ENCODE data around the gene DDX54.

DNA sequence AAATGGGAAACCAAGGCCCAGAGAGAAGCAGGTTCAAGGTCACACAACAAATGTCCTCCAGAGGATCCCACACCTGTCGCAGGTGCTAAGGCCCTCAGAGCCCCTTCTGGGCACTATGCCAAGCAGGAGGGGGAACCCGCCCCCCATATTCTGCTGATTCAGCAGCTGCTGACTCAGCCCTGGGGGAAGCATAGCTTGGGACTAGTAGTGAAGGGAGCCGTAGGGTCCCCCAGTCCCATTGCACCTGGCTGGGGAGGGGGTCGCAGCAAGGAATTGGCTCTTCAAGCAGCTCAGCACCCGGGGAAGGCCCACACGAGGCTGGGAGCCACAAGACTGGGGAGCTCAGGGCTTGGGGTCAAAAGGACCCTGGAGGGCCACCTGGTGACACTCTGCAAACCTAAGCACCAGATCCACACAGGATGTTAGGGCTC is 50.7 kb downstream of the DDX54 start:
- TF ChIP-seq POLR2A (IDR thresholded peaks at IDR 0.05) = no peak
- TF ChIP-seq, protein P1, sequence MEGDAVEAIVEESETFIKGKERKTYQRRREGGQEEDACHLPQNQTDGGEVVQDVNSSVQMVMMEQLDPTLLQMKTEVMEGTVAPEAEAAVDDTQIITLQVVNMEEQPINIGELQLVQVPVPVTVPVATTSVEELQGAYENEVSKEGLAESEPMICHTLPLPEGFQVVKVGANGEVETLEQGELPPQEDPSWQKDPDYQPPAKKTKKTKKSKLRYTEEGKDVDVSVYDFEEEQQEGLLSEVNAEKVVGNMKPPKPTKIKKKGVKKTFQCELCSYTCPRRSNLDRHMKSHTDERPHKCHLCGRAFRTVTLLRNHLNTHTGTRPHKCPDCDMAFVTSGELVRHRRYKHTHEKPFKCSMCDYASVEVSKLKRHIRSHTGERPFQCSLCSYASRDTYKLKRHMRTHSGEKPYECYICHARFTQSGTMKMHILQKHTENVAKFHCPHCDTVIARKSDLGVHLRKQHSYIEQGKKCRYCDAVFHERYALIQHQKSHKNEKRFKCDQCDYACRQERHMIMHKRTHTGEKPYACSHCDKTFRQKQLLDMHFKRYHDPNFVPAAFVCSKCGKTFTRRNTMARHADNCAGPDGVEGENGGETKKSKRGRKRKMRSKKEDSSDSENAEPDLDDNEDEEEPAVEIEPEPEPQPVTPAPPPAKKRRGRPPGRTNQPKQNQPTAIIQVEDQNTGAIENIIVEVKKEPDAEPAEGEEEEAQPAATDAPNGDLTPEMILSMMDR (IDR thresholded peaks at IDR 0.05) = no peak

Measured in body of pancreas (tissue), 4 donors.